CD1c-positive myeloid dendritic cell (primary cell): Measurements from ENCODE around the gene XPC.

Experiments
- DNase-seq: peaks from one replicate; pipeline ENCODE4 v3.0.0-alpha.2; 2016; ENCODE audit errors: extremely low spot score

Gene XPC

GRCh38 chr3:14147617-14148016, 30.8 kb downstream of the XPC start:
- DNase-seq, result peak; percentile 40

GRCh38 chr3:14147066-14147435, 31.4 kb downstream of the XPC start:
- peak; percentile 76 for DNase-seq

GRCh38 chr3:14146381-14147065, 31.9 kb downstream of the XPC start:
- no peak for DNase-seq

GRCh38 chr3:14145670-14146380, 32.6 kb downstream of the XPC start:
- peak; percentile 47 for DNase-seq

GRCh38 chr3:14145236-14145635, 33.2 kb downstream of the XPC start:
- DNase-seq, result peak; percentile 16

GRCh38 chr3:14144423-14145075, 33.9 kb downstream of the XPC start:
- peak; percentile 98 for DNase-seq

GRCh38 chr3:14143271-14144225, 34.9 kb downstream of the XPC start:
- DNase-seq, result peak; percentile 72

- DNase-seq, result peak; percentile 71
Measured at GRCh38 chr3:14142567-14143270, 35.7 kb downstream of the XPC start.

- peak; percentile 82 for DNase-seq
Measured at GRCh38 chr3:14141602-14142341, 36.6 kb downstream of the XPC start.

GRCh38 chr3:14141144-14141543, 37.3 kb downstream of the XPC start:
- DNase-seq, result peak; percentile 38

- no peak for DNase-seq
Measured at GRCh38 chr3:14140668-14141067, 37.7 kb downstream of the XPC start.

GRCh38 chr3:14139771-14140170, 38.6 kb downstream of the XPC start:
- DNase-seq, result no peak

- no peak for DNase-seq
Measured at GRCh38 chr3:14138878-14139655, 39.3 kb downstream of the XPC start.

GRCh38 chr3:14138109-14138877, 40.1 kb downstream of the XPC start:
- DNase-seq, result no peak

GRCh38 chr3:14137445-14137844, 41.0 kb downstream of the XPC start:
- DNase-seq, result peak; percentile 54

- DNase-seq, result no peak
Measured at GRCh38 chr3:14137004-14137403, 41.4 kb downstream of the XPC start.

- no peak for DNase-seq
Measured at GRCh38 chr3:14135581-14135980, 42.8 kb downstream of the XPC start.

- no peak for DNase-seq
Measured at GRCh38 chr3:14134291-14134690, 44.1 kb downstream of the XPC start.

GRCh38 chr3:14133876-14134275, 44.5 kb downstream of the XPC start:
- no peak for DNase-seq
